Retinal pigment epithelial cell (primary cell): ENCODE data around the gene NKIRAS2.

Experiments used
- DNase-seq: peaks from one replicate; pipeline ENCODE4 v3.0.0-alpha.2; 2010; ENCODE audit warnings: low read depth
- H3K4me3 ChIP-seq: 2 replicates; pipeline ENCODE4 v1.5.1; 2011; ENCODE audit warnings: mild to moderate bottlenecking, low read length, control low read depth, moderate library complexity
- CTCF ChIP-seq: conservative IDR thresholded peaks from 2 replicates; pipeline ENCODE4 v1.5.1; 2011; ENCODE audit warnings: low read depth, low read length, control low read depth, inconsistent platforms

NKIRAS2 gene

GRCh38 chr17:42028791-42029127 lies 8.9 kb downstream of the NKIRAS2 start:
- TF ChIP-seq CTCF: no peak
- no peak overlapping the region for H3K4me3 ChIP-seq
- no peak for DNase-seq

- DNase-seq: no peak
- H3K4me3 ChIP-seq: no peak overlapping the region
- TF ChIP-seq CTCF: no peak
Observed at GRCh38 chr17:42031584-42031983, 11.7 kb downstream of the NKIRAS2 start.

GRCh38 chr17:42034059-42034458 lies 14.2 kb downstream of the NKIRAS2 start:
- no peak for TF ChIP-seq CTCF
- no peak for DNase-seq

GRCh38 chr17:42038221-42038973 lies 18.5 kb downstream of the NKIRAS2 start:
- H3K4me3 ChIP-seq: no peak overlapping the region
- DNase-seq: no peak

More at GRCh38 chr17:42034059-42034458, 14.2 kb downstream of the NKIRAS2 start:
- H3K4me3 ChIP-seq: no peak overlapping the region

GRCh38 chr17:42039794-42040763 lies 20.2 kb downstream of the NKIRAS2 start:
- H3K4me3 ChIP-seq: no peak overlapping the region
- no peak for DNase-seq
- no peak for TF ChIP-seq CTCF

More at GRCh38 chr17:42038221-42038973, 18.5 kb downstream of the NKIRAS2 start:
- no peak for TF ChIP-seq CTCF

- H3K4me3 ChIP-seq: no peak overlapping the region
- TF ChIP-seq CTCF: no peak
- DNase-seq: no peak
Observed at GRCh38 chr17:42040818-42041217, 20.9 kb downstream of the NKIRAS2 start.
